Measurements from ENCODE around the gene TRA2B. TPM values are rescaled to one million over a fixed set of nuclear protein-coding genes. Genes with fewer than 3 reads are reported as not detected.

TRA2B gene
- total RNA-seq, 1 donor from 2014 or later, result 140 TPM

- TF ChIP-seq CTCF (conservative IDR thresholded peaks at IDR 0.05; ENCODE audit: low read depth, low read length), result no peak
- peak overlapping the region; percentile 94 for H3K4me3 ChIP-seq (ENCODE audit: low read depth, low read length)
- DNase-seq (ENCODE audit: low read depth), result no peak
These were observed 2.9 kb downstream of the TRA2B start for GRCh38 chr3:185934767-185935464.

- TF ChIP-seq CTCF (conservative IDR thresholded peaks at IDR 0.05; ENCODE audit: low read depth, low read length), result no peak
- no peak for DNase-seq (ENCODE audit: low read depth)
- H3K4me3 ChIP-seq (ENCODE audit: low read depth, low read length), result peak overlapping the region; percentile 94
These were observed 3.6 kb downstream of the TRA2B start for GRCh38 chr3:185934174-185934557.

- DNase-seq (ENCODE audit: low read depth), result no peak
- TF ChIP-seq CTCF (conservative IDR thresholded peaks at IDR 0.05; ENCODE audit: low read depth, low read length), result no peak
- peak overlapping the region; percentile 94 for H3K4me3 ChIP-seq (ENCODE audit: low read depth, low read length)
These were observed 4.2 kb downstream of the TRA2B start for GRCh38 chr3:185933374-185934173.

GRCh38 chr3:185931777-185932612, 5.8 kb downstream of the TRA2B start:
- no peak for DNase-seq (ENCODE audit: low read depth)
- no peak for TF ChIP-seq CTCF (conservative IDR thresholded peaks at IDR 0.05; ENCODE audit: low read depth, low read length)
- peak overlapping the region; percentile 25 for H3K4me3 ChIP-seq (ENCODE audit: low read depth, low read length)

GRCh38 chr3:185930393-185931107, 7.3 kb downstream of the TRA2B start:
- DNase-seq (ENCODE audit: low read depth), result no peak
- no peak for TF ChIP-seq CTCF (conservative IDR thresholded peaks at IDR 0.05; ENCODE audit: low read depth, low read length)
- no peak overlapping the region for H3K4me3 ChIP-seq (ENCODE audit: low read depth, low read length)
